NB4 (cell line): Measurements from ENCODE around the gene CDK11B.

Experiments
- POLR2A ChIP-seq: IDR thresholded peaks from 2 replicates; pipeline ENCODE4 v1.6.1; 2011; ENCODE audit warnings: mild to moderate bottlenecking; ENCODE audit not compliant: insufficient read length; ENCODE audit errors: extremely low read depth
- TF ChIP-seq, protein P1 (sequence below): IDR thresholded peaks from one replicate; pipeline ENCODE4 v1.5.1; 2012; ENCODE audit warnings: low read depth, low read length
- TF ChIP-seq, protein P2 (sequence below): IDR thresholded peaks from 2 replicates; pipeline ENCODE4 v1.6.1; 2011; ENCODE audit warnings: low read depth, low read length

DNA sequence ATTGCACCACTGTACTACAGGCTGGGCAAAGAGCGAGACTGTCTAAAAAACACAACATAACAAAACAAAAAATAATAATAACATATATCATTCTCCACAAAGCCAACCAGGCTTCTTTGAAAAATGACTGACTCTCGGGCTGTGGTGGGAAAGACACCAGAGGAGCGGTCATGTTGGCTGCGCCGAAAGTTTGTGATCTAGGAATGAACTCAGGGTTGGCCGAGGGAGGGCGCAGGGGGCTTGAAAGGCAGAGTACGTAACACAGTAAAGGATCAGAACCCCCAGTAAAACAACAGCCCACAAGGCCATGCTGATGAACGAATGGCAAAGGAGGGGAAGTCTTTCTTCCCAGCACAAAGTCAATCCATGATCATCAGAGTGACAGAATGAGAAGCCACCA lies 29.0 kb upstream of the CDK11B start:
- TF ChIP-seq, protein P1, sequence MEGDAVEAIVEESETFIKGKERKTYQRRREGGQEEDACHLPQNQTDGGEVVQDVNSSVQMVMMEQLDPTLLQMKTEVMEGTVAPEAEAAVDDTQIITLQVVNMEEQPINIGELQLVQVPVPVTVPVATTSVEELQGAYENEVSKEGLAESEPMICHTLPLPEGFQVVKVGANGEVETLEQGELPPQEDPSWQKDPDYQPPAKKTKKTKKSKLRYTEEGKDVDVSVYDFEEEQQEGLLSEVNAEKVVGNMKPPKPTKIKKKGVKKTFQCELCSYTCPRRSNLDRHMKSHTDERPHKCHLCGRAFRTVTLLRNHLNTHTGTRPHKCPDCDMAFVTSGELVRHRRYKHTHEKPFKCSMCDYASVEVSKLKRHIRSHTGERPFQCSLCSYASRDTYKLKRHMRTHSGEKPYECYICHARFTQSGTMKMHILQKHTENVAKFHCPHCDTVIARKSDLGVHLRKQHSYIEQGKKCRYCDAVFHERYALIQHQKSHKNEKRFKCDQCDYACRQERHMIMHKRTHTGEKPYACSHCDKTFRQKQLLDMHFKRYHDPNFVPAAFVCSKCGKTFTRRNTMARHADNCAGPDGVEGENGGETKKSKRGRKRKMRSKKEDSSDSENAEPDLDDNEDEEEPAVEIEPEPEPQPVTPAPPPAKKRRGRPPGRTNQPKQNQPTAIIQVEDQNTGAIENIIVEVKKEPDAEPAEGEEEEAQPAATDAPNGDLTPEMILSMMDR, result no peak
- TF ChIP-seq, protein P2, sequence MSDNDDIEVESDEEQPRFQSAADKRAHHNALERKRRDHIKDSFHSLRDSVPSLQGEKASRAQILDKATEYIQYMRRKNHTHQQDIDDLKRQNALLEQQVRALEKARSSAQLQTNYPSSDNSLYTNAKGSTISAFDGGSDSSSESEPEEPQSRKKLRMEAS, result no peak
- no peak for TF ChIP-seq POLR2A
